ENCODE results near the gene EIF4A3.

The EIF4A3 gene

DNA sequence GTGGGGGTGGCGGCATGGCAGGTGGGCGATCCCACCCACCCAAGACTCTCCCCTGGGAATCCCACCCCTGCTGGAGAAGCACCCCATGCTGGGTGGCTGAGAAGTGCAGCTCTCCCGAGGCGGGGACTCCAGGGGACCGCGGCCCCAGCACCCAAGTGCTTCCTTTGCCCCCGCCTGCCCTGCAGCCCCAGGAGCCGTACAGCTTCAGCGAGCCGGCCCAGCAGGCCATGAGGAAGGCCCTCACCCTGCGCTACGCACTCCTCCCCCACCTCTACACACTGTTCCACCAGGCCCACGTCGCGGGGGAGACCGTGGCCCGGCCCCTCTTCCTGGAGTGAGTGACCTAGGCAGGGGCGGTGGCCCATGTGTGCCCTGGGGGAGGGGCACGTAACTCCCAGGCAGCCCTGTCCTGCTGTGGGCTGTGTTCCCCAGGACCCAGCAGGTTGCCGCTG, 33.9 kb downstream of the EIF4A3 start:
- no peak for DNase-seq (ENCODE audit: low read depth in 2 of 2)

DNA sequence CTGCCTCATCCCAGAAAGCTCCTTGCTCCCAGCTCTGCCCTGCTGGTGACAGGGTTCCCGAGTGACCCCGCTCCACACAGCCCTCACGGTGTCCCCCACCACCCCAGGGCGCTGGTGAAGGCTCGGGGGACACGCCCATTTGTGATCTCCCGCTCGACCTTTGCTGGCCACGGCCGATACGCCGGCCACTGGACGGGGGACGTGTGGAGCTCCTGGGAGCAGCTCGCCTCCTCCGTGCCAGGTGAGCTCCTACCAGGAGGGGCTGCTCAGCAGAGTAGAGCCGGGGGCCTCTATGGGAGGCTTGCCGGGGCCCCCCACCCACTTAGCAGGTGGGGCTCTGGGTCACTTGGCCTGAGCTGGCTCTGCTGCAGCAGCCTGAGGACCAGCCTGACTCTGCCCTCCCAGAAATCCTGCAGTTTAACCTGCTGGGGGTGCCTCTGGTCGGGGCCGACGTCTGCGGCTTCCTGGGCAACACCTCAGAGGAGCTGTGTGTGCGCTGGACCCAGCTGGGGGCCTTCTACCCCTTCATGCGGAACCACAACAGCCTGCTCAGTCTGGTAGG, 34.4 kb downstream of the EIF4A3 start:
- no peak for DNase-seq (ENCODE audit: low read depth in 2 of 2)

DNA sequence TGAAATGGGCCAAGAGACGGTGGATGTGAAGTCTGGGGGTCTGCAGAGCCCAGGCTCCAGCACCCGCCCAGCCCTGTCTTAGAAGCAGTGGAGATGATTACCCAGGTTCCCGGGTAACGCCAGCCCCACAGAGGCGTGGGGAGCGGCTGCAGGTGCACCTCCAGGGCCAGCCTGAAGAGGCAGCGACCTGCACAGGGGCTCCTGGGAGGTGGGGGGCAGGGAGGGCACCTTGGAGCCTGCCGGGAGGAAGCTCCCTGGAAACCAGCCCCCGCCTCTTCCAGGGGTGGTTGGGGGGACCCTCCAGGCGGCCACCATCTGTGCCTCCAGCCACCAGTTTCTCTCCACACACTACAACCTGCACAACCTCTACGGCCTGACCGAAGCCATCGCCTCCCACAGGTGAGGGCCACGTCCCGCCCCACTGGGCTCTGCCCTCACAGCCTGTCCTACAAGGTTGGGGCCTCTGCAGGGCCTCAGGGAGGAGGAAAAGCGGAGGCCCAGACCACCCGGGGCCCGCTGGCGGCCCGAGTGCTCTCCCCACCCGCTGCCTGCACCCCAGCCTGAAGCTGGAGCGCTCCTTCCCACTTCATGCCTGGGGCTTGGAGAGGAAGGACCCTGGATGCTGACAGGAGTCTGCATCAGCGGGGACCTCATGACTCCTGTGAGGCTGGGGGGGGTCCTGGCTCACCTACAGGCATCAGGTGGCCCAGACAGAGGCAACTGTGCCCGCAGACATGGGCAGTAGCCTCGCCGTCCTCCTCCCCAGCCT, 35.0 kb downstream of the EIF4A3 start:
- no peak for DNase-seq (ENCODE audit: low read depth in 2 of 2)

DNA sequence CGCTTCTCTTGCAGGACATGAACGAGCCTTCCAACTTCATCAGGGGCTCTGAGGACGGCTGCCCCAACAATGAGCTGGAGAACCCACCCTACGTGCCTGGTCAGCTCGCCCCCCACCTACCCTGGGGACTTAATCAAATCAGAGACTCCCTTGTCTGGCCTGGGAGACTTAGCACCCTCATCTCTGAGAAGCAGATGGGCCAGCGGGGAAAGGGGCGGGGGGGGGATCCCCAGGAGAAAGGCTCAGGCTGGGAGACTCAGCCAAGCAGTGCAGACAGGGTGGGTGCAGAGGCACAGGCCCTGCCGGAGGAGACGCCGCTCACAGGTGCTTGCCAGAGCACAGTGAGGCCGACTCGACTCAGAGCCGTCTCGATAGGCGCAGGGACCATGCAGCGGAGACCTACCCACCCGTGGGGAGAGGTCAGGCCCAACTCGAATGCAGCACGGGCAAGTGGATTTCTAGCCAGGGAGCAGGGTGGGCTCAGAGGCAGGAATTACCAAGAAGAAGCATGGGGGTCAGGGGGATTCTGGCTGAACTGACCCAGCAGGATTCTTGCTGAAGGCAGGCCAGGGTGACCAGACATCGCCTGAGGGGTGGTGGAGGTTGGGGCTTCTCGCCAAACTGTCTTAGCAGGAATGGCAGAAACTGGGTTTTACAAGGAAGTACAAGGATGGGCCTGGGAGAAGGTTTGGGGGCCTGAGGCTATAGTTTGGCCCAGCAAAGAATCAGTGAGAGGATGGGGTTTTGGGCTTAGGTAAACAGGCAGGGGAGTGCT, 35.8 kb downstream of the EIF4A3 start:
- no peak for DNase-seq (ENCODE audit: low read depth in 2 of 2)

DNA sequence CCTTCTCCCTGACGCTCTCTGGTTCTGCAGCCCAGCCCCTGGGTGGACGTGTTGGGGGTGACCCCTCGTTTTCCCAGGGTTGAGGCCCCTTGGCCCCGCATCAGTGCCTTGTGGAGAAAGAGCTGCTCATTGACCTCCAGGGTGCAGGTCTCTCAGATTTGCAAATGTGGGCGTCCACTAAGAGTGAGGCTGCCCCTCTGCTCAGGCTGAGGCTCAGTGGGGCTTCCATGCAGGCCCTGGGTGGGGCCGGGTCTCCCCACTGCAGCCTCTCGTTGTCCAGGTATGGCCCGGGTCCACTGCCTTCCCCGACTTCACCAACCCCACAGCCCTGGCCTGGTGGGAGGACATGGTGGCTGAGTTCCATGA, 36.5 kb downstream of the EIF4A3 start:
- DNase-seq (ENCODE audit: low read depth in 2 of 2) = no peak

DNA sequence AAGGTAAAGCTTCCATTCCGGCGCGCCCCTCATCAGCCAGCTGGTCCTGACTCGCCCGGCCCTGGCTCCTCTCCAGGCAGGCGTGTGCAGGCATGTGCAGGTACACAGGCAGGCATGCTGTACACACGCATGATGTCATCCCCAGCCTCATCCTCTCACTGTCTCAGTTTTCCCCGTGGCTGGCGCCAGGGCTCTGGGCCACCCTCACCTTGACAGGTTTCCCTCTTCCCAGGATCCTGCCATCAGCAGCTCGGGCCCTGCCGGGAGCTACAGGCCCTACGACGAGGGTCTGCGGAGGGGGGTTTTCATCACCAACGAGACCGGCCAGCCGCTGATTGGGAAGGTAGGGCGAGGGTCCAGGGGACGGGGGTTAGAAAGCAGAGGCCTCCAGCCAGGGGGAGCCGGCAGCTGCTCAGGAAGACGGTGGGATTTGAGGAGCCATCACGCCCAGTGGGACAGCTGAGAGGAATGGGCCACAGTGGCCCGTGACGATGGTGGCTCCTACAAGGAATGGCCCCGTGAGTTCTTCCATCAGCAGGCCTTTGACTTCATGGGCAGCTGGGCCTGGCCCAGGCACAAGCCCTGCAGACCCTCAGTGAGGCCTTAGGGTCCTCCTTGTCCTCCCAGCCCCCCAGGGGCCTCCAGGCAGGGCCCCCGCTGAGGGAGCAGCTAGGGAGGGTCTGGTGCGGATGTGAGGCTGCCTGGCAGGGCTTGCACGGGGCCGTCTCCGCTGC, 37.0 kb downstream of the EIF4A3 start:
- DNase-seq (ENCODE audit: low read depth in 2 of 2) = no peak

DNA sequence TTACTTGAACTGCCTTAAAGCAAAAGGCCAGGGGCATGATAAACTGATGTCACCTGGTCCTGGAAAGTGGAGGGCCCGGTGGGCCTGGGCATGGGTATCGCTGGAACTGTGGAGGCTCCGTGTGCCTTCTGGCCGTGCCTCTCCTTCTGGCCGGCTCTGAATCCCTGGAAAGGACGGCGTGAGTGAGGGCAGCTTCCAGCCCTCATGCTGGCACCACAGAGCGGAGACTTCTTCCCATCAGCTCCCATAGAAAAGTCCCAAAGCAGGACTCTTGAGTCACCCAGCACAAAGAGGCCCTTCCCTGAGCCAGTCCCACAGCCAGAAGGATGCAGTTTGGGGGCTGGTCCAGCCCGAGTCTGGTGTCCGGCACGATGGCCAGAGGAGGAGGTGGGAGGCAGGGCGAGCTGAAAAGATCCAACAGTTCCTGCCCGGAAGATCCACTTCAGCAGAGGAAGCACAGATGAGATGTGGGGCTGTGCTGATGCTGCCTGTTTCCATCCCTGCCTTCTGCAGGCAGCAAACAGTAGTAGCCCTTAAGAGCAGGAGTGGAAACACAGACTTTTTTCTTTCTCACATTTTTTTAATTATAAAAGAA, 37.8 kb downstream of the EIF4A3 start:
- no peak for DNase-seq (ENCODE audit: low read depth in 2 of 2)

DNA sequence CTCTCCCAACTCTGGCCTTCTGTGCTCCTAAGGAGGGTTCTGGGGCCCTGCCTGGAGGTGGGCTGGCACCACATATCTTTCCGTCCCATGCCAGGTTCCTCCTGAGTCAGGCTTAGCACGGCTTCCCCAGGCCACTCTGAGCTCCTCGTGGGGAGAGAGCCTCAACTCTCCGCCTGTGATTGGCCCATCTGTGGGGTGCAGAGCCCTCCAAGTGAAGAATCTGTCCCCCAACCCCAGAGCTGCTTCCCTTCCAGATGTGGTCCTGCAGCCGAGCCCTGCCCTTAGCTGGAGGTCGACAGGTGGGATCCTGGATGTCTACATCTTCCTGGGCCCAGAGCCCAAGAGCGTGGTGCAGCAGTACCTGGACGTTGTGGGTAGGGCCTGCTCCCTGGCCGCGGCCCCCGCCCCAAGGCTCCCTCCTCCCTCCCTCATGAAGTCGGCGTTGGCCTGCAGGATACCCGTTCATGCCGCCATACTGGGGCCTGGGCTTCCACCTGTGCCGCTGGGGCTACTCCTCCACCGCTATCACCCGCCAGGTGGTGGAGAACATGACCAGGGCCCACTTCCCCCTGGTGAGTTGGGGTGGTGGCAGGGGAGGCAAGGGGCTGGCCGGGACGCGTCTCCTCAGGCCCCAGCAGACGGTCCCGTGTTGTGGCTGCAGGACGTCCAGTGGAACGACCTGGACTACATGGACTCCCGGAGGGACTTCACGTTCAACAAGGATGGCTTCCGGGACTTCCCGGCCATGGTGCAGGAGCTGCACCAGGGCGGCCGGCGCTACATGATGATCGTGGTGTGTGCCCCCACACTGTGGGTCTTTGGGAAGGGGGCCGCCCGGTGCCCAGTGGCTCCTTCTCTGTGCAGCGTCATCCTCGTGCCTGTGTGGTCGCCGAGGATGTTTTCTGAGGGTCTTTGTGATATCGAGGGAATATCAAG, 38.6 kb downstream of the EIF4A3 start:
- no peak for DNase-seq (ENCODE audit: low read depth in 2 of 2)

DNA sequence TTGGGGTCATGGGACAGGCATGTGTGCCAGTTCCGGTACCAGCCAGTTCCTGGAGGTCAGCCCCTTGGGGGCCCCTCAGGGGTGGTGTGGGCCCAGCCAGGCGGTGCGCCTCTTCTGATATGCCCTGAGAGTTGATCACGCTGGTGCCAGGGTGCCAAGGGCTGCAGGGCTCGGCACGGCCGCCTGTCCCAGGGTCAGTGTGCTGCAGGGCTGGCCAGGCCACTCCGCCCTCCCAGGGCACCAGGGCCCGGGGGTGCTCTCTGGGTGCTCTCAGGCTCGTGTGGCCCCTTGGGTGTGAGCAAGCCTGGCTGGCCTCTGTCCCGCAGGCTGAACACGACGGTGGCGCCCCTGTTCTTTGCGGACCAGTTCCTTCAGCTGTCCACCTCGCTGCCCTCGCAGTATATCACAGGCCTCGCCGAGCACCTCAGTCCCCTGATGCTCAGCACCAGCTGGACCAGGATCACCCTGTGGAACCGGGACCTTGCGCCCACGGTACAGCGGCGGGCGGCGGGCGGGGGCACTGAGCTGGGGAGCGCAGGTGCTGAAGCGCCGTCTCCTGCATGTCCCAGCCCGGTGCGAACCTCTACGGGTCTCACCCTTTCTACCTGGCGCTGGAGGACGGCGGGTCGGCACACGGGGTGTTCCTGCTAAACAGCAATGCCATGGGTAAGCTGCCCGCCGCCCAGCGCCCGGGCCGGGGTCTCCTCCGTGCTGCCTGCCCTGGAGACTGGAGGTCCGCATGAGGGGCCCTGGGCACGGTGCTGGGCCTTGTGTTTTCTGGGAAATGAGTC, 39.5 kb downstream of the EIF4A3 start:
- no peak for DNase-seq (ENCODE audit: low read depth in 2 of 2)

DNA sequence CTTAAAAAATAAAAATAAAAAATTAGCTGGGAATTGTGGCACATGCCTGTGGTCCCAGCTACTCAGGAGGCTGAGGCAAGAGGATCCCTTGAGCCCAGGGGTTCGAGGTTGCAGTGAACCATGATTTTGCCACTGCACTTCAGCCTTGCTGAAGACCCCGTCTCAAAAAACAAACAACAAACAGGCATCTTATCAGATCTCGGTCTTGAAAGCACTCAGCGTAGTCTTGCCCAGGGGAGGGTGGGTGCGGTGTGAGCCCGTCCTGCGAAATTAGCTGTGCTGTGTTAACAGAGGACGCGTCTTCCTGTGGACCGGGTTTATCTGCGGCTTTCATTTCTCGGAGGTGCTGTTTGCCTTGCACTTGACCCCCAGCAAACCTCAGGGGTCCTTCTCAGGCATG, 40.2 kb downstream of the EIF4A3 start:
- DNase-seq (ENCODE audit: low read depth in 2 of 2) = no peak

DNA sequence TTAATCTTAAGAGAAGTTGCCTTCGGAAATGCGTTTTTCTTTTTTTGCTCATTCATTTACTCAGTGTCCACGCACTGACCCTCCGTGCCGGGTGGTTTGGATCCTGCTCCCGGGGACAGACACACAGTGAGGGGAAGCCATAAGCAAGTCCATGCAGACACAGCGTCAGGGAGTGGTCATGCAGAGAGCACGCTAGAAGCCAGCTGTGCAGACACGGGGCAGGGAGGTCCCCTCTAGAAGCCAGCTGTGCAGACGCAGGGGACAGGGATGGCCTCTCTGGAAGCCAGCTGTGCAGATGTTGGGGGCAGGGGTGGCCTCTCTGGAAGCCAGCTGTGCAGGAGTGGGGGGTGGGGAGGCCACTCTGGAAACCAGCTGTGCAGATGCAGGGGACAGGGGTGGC, 40.8 kb downstream of the EIF4A3 start:
- DNase-seq (ENCODE audit: low read depth in 2 of 2) = no peak

DNA sequence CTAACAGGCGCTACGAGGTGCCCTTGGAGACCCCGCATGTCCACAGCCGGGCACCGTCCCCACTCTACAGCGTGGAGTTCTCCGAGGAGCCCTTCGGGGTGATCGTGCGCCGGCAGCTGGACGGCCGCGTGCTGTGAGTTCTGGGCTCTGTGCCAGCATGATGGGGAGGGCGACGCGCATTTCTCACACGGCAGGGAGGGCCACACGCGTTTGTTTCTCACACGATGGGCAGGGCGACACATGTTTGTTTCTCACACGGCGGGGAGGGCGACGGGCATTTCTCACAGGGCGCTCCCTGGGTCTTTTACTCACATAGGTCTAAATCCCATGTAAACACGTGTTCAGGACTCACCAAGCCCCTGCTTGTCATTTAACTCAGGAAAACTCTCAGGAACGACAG, 41.2 kb downstream of the EIF4A3 start:
- no peak for DNase-seq (ENCODE audit: low read depth in 2 of 2)

DNA sequence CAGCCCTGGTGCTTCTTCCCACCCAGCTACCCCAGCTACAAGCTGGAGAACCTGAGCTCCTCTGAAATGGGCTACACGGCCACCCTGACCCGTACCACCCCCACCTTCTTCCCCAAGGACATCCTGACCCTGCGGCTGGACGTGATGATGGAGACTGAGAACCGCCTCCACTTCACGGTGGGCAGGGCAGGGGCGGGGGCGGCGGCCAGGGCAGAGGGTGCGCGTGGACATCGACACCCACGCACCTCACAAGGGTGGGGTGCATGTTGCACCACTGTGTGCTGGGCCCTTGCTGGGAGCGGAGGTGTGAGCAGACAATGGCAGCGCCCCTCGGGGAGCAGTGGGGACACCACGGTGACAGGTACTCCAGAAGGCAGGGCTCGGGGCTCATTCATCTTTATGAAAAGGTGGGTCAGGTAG, 42.0 kb downstream of the EIF4A3 start:
- DNase-seq (ENCODE audit: low read depth in 2 of 2) = no peak

DNA sequence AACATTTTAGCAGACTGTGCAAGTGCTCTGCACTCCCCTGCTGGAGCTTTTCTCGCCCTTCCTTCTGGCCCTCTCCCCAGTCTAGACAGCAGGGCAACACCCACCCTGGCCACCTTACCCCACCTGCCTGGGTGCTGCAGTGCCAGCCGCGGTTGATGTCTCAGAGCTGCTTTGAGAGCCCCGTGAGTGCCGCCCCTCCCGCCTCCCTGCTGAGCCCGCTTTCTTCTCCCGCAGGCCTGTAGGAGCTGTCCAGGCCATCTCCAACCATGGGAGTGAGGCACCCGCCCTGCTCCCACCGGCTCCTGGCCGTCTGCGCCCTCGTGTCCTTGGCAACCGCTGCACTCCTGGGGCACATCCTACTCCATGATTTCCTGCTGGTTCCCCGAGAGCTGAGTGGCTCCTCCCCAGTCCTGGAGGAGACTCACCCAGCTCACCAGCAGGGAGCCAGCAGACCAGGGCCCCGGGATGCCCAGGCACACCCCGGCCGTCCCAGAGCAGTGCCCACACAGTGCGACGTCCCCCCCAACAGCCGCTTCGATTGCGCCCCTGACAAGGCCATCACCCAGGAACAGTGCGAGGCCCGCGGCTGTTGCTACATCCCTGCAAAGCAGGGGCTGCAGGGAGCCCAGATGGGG, 42.5 kb downstream of the EIF4A3 start:
- no peak for DNase-seq (ENCODE audit: low read depth in 2 of 2)

DNA sequence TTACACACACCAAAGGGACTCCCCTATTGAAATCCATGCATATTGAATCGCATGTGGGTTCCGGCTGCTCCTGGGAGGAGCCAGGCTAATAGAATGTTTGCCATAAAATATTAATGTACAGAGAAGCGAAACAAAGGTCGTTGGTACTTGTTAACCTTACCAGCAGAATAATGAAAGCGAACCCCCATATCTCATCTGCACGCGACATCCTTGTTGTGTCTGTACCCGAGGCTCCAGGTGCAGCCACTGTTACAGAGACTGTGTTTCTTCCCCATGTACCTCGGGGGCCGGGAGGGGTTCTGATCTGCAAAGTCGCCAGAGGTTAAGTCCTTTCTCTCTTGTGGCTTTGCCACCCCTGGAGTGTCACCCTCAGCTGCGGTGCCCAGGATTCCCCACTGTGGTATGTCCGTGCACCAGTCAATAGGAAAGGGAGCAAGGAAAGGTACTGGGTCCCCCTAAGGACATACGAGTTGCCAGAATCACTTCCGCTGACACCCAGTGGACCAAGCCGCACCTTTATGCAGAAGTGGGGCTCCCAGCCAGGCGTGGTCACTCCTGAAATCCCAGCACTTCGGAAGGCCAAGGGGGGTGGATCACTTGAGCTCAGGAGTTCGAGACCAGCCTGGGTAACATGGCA, 43.4 kb downstream of the EIF4A3 start:
- DNase-seq (ENCODE audit: low read depth in 2 of 2) = no peak

DNA sequence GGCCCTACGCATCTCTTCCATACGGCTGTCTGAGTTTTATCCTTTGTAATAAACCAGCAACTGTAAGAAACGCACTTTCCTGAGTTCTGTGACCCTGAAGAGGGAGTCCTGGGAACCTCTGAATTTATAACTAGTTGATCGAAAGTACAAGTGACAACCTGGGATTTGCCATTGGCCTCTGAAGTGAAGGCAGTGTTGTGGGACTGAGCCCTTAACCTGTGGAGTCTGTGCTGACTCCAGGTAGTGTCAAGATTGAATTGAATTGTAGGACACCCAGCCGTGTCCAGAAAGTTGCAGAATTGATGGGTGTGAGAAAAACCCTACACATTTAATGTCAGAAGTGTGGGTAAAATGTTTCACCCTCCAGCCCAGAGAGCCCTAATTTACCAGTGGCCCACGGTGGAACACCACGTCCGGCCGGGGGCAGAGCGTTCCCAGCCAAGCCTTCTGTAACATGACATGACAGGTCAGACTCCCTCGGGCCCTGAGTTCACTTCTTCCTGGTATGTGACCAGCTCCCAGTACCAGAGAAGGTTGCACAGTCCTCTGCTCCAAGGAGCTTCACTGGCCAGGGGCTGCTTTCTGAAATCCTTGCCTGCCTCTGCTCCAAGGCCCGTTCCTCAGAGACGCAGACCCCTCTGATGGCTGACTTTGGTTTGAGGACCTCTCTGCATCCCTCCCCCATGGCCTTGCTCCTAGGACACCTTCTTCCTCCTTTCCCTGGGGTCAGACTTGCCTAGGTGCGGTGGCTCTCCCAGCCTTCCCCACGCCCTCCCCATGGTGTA, 44.1 kb downstream of the EIF4A3 start:
- no peak for DNase-seq (ENCODE audit: low read depth in 2 of 2)

DNA sequence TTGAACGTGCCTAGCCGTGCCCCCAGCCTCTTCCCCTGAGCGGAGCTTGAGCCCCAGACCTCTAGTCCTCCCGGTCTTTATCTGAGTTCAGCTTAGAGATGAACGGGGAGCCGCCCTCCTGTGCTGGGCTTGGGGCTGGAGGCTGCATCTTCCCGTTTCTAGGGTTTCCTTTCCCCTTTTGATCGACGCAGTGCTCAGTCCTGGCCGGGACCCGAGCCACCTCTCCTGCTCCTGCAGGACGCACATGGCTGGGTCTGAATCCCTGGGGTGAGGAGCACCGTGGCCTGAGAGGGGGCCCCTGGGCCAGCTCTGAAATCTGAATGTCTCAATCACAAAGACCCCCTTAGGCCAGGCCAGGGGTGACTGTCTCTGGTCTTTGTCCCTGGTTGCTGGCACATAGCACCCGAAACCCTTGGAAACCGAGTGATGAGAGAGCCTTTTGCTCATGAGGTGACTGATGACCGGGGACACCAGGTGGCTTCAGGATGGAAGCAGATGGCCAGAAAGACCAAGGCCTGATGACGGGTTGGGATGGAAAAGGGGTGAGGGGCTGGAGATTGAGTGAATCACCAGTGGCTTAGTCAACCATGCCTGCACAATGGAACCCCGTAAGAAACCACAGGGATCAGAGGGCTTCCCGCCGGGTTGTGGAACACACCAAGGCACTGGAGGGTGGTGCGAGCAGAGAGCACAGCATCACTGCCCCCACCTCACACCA, 44.8 kb downstream of the EIF4A3 start:
- DNase-seq (ENCODE audit: low read depth in 2 of 2) = no peak
